ENCODE data around the gene SLC35E1.
"Not testable (repeated sequence)": the region's sequence is repeated elsewhere in the genome, so short reads cannot be mapped to it uniquely, and the experiment has no call there.

SLC35E1 gene

GRCh38 chr19:16581145-16581970, 9.1 kb upstream of the SLC35E1 start:
- no peak for DNase-seq (ENCODE audit: low read depth)

- no peak for DNase-seq (ENCODE audit: low read depth)
These were observed 7.2 kb upstream of the SLC35E1 start for GRCh38 chr19:16579381-16579780.

- no peak for DNase-seq (ENCODE audit: low read depth)
These were observed 5.3 kb upstream of the SLC35E1 start for GRCh38 chr19:16577531-16577985.

GRCh38 chr19:16576690-16577530, 4.7 kb upstream of the SLC35E1 start:
- no peak for DNase-seq (ENCODE audit: low read depth)

GRCh38 chr19:16575861-16576689, 3.9 kb upstream of the SLC35E1 start:
- DNase-seq (ENCODE audit: low read depth): no peak

GRCh38 chr19:16575282-16575681, 3.1 kb upstream of the SLC35E1 start:
- no peak for DNase-seq (ENCODE audit: low read depth)

- DNase-seq (ENCODE audit: low read depth): no peak
These were observed 1.7 kb upstream of the SLC35E1 start for GRCh38 chr19:16573925-16574324.

GRCh38 chr19:16573296-16573695, 1.1 kb upstream of the SLC35E1 start:
- no peak for DNase-seq (ENCODE audit: low read depth)

GRCh38 chr19:16571822-16572331, 338 bp downstream of the SLC35E1 start:
- DNase-seq (ENCODE audit: low read depth): no peak

GRCh38 chr19:16571283-16571682, 932 bp downstream of the SLC35E1 start:
- DNase-seq (ENCODE audit: low read depth): no peak

- no peak for DNase-seq (ENCODE audit: low read depth)
These were observed 2.5 kb downstream of the SLC35E1 start for GRCh38 chr19:16569609-16570320.

GRCh38 chr19:16566702-16567101, 5.5 kb downstream of the SLC35E1 start:
- DNase-seq (ENCODE audit: low read depth): no peak

- DNase-seq (ENCODE audit: low read depth): peak; percentile 59
These were observed 6.1 kb downstream of the SLC35E1 start for GRCh38 chr19:16566161-16566560.

- no peak for DNase-seq (ENCODE audit: low read depth)
These were observed 7.4 kb downstream of the SLC35E1 start for GRCh38 chr19:16564842-16565241.

GRCh38 chr19:16562608-16563025, 9.6 kb downstream of the SLC35E1 start:
- DNase-seq (ENCODE audit: low read depth): no peak

- DNase-seq (ENCODE audit: low read depth): no peak
These were observed 10.8 kb downstream of the SLC35E1 start for GRCh38 chr19:16561382-16561781.

- DNase-seq (ENCODE audit: low read depth): no peak
These were observed 12.4 kb downstream of the SLC35E1 start for GRCh38 chr19:16559780-16560276.

GRCh38 chr19:16554776-16555175, 17.4 kb downstream of the SLC35E1 start:
- DNase-seq (ENCODE audit: low read depth): no peak

- DNase-seq (ENCODE audit: low read depth): not testable (repeated sequence)
These were observed 20.3 kb downstream of the SLC35E1 start for GRCh38 chr19:16551902-16552301.

GRCh38 chr19:16548956-16549355, 23.3 kb downstream of the SLC35E1 start:
- DNase-seq (ENCODE audit: low read depth): no peak
